ENCODE measurements around the gene ANKRD44.

The ANKRD44 gene

DNA sequence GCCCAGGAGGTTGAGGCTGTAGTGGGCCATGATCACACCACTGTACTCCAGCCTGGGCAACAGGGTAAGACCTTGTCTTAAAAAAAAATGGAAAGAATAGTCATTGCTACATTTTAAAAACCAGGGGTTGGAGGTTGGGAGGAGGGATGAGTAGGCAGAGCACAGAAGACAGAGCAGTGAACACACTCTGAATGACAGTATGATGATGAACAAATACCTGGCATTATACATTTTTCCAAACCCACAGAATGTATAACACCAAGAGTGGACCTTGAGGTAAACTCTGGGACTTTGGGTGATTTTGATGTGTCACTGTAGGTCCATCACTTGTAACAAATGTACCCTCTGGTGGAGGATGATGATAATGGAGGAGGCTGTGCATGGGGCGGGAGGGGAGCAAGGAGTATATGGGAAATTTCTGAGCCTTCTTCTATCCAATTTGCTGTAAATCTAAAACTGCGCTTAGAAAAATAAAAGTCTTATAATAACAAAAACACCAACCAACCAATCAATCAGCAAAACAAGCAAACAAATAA lies 272.6 kb downstream of the ANKRD44 start:
- peak; percentile 7 for DNase-seq (ENCODE audit: low read depth)
- no peak overlapping the region for H3K4me3 ChIP-seq (ENCODE audit: low read depth, low read length)
- TF ChIP-seq, protein P1, sequence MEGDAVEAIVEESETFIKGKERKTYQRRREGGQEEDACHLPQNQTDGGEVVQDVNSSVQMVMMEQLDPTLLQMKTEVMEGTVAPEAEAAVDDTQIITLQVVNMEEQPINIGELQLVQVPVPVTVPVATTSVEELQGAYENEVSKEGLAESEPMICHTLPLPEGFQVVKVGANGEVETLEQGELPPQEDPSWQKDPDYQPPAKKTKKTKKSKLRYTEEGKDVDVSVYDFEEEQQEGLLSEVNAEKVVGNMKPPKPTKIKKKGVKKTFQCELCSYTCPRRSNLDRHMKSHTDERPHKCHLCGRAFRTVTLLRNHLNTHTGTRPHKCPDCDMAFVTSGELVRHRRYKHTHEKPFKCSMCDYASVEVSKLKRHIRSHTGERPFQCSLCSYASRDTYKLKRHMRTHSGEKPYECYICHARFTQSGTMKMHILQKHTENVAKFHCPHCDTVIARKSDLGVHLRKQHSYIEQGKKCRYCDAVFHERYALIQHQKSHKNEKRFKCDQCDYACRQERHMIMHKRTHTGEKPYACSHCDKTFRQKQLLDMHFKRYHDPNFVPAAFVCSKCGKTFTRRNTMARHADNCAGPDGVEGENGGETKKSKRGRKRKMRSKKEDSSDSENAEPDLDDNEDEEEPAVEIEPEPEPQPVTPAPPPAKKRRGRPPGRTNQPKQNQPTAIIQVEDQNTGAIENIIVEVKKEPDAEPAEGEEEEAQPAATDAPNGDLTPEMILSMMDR (IDR thresholded peaks at IDR 0.05; ENCODE audit: low read depth, low read length): no peak
- no peak for TF ChIP-seq MYC (IDR thresholded peaks at IDR 0.05; ENCODE audit: low read depth, low read length)
- TF ChIP-seq POLR2A (IDR thresholded peaks at IDR 0.05; ENCODE audit: extremely low read depth, insufficient read length): no peak
- TF ChIP-seq, protein P2, sequence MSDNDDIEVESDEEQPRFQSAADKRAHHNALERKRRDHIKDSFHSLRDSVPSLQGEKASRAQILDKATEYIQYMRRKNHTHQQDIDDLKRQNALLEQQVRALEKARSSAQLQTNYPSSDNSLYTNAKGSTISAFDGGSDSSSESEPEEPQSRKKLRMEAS (IDR thresholded peaks at IDR 0.05; ENCODE audit: low read depth, low read length): no peak

DNA sequence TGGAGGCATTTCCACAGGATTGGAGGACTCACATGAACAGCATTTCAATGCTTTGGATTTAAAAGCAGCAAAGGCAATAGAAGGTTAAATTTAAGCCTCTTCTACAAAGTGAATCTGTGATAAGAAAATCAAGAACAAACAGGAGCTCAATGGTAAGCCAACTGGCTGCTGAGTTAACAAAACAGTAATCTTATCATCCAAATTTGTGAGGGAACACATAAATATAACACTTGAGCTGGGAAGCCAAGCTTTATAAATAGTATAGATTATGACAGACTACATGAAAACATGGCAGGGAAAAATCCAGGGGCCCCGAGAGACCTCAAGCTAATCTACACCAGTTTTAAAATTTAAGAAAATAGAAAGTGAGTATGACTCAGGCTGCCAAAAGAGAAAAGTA lies 275.6 kb downstream of the ANKRD44 start:
- TF ChIP-seq POLR2A (IDR thresholded peaks at IDR 0.05; ENCODE audit: extremely low read depth, insufficient read length) (no peak), MYC (IDR thresholded peaks at IDR 0.05; ENCODE audit: low read depth, low read length) (no peak)
- TF ChIP-seq, protein P2 (IDR thresholded peaks at IDR 0.05; ENCODE audit: low read depth, low read length): no peak
- TF ChIP-seq, protein P1 (IDR thresholded peaks at IDR 0.05; ENCODE audit: low read depth, low read length): no peak
- DNase-seq (ENCODE audit: low read depth): no peak
- H3K4me3 ChIP-seq (ENCODE audit: low read depth, low read length): no peak overlapping the region

DNA sequence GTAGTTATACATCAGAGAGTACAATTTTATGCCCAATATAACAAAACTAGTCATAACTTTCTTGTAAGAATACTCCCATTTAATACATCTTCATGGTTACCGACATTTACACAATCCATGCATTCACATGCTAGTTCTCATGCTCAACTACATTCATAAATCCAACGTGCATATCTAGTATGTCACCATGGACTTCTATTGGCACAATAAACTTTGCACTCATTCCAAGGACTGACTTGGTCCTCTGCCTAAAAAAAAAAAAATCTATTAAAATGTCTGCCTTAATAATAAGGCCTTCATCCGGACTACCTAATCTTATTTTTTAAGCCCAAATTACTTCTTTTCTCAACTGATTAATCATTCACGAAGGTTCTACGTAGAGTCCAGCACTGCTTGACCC lies 276.3 kb downstream of the ANKRD44 start:
- DNase-seq (ENCODE audit: low read depth): no peak
- H3K4me3 ChIP-seq (ENCODE audit: low read depth, low read length): no peak overlapping the region
- TF ChIP-seq, protein P1 (IDR thresholded peaks at IDR 0.05; ENCODE audit: low read depth, low read length): no peak
- no peak for TF ChIP-seq MYC (IDR thresholded peaks at IDR 0.05; ENCODE audit: low read depth, low read length)

DNA sequence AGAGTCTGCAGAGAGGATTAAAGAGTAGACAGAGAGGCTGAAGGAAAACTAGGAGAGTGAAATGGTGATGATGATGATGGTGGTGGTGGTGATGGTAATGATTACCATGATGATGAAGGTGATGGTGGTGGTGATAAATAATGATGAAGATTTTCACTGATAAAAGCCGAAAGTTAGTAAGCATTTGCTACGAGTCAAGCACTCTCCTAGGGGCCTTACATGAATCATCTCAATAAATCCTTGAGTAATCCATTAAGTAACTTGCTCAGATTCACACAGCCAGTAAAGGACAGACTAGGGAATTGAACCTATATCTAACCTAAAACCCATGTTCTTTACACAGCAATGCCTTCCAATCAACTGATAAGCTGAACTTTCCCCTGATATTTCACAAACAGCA lies 277.4 kb downstream of the ANKRD44 start:
- H3K4me3 ChIP-seq (ENCODE audit: low read depth, low read length): no peak overlapping the region
- DNase-seq (ENCODE audit: low read depth): no peak
- no peak for TF ChIP-seq POLR2A (IDR thresholded peaks at IDR 0.05; ENCODE audit: extremely low read depth, insufficient read length)
- TF ChIP-seq, protein P1 (IDR thresholded peaks at IDR 0.05; ENCODE audit: low read depth, low read length): no peak
- no peak for TF ChIP-seq MYC (IDR thresholded peaks at IDR 0.05; ENCODE audit: low read depth, low read length)
- TF ChIP-seq, protein P2 (IDR thresholded peaks at IDR 0.05; ENCODE audit: low read depth, low read length): no peak

DNA sequence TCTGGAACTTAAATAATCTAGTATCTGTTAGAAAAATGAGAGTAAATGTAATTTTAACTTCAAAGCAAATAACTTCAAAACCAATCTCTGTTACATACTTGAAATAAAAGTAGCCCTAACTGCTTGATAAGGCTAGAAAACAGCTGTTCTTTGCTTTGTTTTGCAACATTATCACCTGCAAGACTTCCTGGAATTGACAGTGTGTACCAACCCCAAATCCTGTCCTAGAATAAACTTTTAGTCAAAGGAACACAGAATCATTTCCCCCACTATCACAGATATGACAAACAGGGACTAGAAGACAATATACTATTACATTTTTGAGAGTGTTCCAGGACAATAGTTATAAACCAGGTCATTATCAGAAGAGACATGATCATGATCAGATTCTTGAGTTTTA lies 278.8 kb downstream of the ANKRD44 start:
- no peak for TF ChIP-seq MYC (IDR thresholded peaks at IDR 0.05; ENCODE audit: low read depth, low read length)
- TF ChIP-seq, protein P2 (IDR thresholded peaks at IDR 0.05; ENCODE audit: low read depth, low read length): no peak
- no peak for TF ChIP-seq POLR2A (IDR thresholded peaks at IDR 0.05; ENCODE audit: extremely low read depth, insufficient read length)
- TF ChIP-seq, protein P1 (IDR thresholded peaks at IDR 0.05; ENCODE audit: low read depth, low read length): no peak
- H3K4me3 ChIP-seq (ENCODE audit: low read depth, low read length): no peak overlapping the region
- DNase-seq (ENCODE audit: low read depth): no peak

DNA sequence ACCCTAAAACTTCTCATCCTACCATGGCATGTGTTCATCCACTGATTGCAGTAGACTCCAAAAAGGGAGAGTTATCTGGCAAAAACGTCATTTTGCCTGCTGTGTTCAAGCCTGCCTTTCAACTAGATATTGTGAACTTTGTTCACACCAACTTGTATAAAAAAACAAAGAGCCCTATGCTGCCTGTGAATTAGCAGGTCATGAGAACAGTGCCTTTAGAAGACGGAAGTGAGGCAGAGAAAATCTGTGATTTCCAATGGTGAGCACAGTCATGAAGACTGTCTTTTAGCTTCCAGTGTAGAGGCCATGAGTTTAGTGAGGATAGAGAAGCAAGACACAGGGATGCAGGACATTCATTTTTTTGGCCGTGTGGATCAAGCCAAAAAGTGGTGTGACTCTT lies 280.5 kb downstream of the ANKRD44 start:
- H3K4me3 ChIP-seq (ENCODE audit: low read depth, low read length): no peak overlapping the region
- no peak for DNase-seq (ENCODE audit: low read depth)
- TF ChIP-seq MYC (IDR thresholded peaks at IDR 0.05; ENCODE audit: low read depth, low read length) (no peak), POLR2A (IDR thresholded peaks at IDR 0.05; ENCODE audit: extremely low read depth, insufficient read length) (no peak)
- TF ChIP-seq, protein P1 (IDR thresholded peaks at IDR 0.05; ENCODE audit: low read depth, low read length): no peak
- TF ChIP-seq, protein P2 (IDR thresholded peaks at IDR 0.05; ENCODE audit: low read depth, low read length): no peak

All from NB4 (cell line).